SH-SY5Y (cell line): ENCODE data around the gene HPD.

Experiments
- GATA2 ChIP-seq: IDR thresholded peaks from 2 replicates; pipeline ENCODE4 v1.6.1; 2011; ENCODE audit warnings: mild to moderate bottlenecking, low read depth, low read length
- GATA3 ChIP-seq: IDR thresholded peaks from 2 replicates; pipeline ENCODE4 v1.6.1; 2011; ENCODE audit warnings: low read depth, mild to moderate bottlenecking, low read length, moderate library complexity

Gene HPD

DNA sequence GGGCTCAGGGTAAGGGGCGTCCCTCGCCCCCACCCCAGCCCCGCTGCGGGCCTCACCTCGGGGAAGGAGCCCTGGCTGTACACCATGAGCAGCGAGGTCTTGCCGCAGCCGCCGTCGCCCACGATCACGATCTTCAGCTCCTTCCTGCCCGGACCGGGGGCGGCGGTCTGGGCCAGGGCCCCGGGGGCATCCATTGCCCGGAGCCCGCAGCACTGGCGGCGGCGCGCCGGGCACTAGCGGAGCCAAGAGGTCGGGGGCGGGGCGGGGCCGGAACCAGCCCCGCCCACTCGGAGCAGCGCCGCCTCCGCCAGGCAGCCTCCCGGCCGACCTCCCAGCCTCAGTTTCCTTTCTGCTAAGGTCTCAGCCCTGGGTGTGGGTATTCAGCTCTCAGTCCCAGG is 65.2 kb downstream of the HPD start, which contains the start of gene RHOF:
TSS of gene RHOF (minus strand) at position 249 of the 398 bp plus-strand sequence. CDS start at position 194, 55 bp downstream.
- no peak for TF ChIP-seq GATA2
- TF ChIP-seq GATA3, result no peak

DNA sequence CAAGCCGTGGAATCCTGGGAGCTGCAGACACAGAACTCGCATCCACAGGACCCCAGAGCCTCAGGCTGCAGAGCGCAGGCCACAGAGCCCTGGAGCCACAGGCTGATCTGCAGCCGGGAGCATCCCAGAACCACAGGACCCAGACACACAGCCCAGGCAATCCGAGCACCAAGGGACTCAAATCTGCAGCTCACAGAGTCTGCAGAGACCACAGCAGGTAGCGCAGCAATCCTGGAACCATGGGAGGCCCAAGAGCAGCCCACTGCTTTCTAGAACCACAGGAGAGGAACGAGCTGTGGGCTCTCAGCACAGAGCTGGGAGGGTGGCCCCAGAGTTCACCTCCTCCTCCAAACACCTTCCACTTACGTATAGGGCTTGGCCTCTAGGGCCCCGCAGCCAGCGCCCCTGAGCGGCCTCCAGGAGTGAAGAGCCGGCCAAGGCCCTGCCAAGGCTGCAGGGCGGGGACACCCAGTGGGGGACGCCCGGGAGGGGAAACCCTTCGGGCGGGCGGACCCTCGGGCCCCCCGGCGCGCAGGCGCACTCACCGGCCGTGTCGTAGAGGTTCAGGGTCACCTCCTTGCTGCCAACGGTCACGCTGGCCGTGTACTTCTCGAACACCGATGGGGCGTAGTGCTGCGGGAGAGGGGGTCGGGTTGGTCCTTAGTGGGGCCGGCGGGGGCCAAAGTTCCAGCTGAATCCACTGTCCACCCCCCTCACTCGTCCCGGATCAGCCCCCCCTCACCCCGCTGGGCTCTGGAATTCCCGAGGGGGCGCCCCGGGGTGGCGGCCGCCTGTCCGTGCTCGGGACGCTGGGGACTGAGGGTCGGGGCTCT is 65.8 kb downstream of the HPD start:
- TF ChIP-seq GATA3 (no peak), GATA2 (no peak)

DNA sequence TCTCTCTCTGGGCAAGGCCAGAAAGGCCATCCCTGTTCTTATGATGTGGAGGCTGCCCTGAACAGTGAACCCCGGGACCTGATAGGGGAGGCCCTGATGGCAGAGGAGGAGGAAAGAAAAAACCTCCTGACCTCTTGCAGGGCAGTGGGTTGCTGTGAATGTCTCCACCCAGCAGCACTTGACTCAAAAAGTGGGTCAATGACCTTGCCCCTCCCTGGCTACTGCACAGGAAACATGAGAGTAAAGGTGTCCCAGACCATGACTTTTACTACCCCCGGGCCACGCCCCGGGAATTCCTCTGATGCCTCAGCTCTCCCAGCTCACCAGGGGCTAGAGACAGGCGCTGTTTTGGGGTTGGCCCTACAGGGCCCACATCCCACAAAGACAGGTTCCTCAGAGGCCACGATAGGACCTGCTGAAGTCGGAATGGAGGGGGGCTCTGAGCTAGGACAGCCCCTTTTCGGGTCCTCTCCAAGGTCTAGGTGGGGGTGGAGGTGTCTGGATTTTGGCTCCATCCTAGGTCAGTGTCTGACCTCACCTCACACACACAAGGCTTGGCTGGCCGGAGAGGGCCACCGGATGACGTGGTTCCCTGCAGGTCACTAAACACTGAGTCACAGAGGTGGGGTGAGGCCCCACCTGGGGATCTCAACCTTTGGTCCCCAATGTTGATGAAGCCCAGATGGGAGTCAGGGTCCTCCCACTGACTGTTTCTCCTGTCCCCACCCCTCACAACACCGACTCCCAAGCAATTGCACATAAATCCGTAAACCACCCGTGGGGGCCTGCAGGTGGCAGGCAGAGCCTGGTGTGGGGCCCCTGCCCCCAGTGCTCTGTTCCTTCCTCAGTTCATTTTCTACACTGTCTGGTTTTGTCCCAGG is 66.7 kb downstream of the HPD start:
- TF ChIP-seq GATA2 (no peak), GATA3 (no peak)

DNA sequence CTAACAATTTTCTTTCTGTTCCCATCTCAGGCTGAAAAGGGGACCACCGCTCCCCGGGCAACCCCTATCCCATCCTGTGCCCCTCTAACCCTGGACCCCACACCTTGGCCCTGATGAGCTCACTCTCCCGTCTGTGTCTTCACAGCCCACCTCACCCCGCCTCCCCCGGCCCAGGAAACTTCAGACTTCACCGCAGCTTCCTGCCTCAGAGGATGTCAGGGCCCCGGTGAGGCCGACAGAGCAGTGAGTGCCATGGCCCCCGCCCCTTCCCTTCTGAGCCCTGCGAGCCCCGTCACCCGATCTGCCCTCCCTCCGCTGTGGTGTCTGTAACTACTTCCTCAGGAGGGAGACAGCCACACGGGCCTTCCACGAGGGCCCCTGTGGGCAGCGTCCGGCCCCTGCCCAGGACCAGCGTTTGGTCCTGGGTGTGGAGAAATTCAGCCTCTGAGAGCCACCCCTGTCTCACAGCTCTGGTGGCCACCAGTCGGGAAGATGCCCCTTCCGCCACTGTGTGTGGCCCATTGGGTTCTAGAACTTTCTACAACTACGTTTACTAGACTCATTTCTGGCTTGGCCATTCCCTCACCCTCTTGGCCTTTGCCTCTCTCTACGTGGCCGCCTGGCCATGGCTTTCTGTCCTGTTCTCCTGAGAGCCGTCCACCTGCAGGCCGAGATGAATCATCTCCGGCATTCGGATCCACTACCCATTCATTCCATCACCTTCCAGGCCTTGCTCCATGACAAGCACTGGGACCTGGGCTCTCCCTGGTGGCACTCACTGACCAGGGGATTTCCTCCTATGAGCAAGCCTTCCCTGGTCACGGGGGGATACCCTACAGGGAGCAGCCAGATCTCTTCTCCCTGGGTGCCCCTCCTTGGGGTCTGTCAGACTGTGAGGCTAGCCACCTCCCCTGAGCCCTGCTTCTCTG is 68.6 kb downstream of the HPD start:
- no peak for TF ChIP-seq GATA2
- no peak for TF ChIP-seq GATA3
